NCI-H69 (cell line): Measurements from ENCODE around the gene ALDH1A1.

ENCODE experiments used
- DNase-seq: peaks from one replicate; lab custom pipeline; 2025; lab: John Stamatoyannopoulos, UW

ALDH1A1 gene

GRCh38 chr9:72979405-72980100 is 26.7 kb upstream of the ALDH1A1 start:
- DNase-seq: no peak

DNA sequence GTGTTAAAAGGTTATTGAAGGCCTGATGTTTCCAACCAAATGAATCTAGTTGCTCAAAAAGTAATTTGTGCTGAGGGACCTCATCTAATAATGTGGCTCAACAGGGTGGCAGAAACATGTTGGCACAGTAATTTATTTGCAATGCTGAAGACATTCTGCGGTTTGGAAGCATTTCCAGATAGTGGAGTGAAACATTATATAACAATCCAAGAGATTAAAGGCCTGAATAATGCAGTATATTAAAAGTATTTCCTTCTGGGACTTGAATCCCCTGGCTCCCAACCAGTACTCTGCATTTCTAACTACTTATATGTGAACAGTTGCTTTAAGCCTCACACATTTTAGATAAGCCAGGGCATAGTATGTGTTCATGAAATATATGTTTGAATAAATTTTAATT is 25.9 kb upstream of the ALDH1A1 start:
- peak; percentile 58 for DNase-seq

- peak; percentile 36 for DNase-seq
These were observed 24.8 kb upstream of the ALDH1A1 start for GRCh38 chr9:72977670-72978069.

DNA sequence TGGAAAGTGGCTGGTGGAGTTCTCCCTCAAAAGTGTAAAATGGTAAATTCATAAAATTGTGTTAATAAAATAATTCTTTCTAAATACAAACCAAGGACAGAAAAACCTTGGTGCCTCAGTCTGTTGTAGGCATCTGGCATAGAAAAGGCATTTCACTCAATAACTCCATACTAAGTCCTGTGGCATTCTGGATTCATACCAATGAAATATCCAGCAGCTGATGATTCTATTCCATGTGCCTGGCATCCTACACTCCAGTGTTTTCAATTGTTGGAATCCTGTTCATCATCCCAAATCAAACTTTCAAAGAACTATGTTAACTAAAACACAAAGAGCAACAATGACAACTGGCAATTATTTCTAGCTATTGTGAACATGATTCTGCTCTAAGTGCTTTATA is 21.6 kb upstream of the ALDH1A1 start:
- no peak for DNase-seq

DNA sequence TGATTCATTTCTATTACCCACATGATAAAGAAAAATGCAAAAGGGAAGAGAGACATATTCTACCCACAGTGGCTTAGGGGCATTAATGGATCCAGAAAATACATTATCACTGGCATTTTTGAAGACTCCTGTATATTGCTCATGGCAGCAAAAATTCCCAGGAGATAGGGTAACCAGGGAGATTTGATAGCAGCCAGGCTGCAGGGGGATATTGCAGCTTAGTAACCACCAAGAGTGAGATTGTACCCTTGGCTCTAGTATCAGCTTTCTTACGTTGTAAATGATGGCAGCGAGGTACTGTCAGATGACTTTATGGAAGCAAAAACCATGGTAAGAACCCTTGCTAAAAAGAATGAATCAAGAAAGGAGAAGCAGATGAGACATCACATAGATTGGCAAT is 19.8 kb upstream of the ALDH1A1 start:
- DNase-seq: no peak

DNA sequence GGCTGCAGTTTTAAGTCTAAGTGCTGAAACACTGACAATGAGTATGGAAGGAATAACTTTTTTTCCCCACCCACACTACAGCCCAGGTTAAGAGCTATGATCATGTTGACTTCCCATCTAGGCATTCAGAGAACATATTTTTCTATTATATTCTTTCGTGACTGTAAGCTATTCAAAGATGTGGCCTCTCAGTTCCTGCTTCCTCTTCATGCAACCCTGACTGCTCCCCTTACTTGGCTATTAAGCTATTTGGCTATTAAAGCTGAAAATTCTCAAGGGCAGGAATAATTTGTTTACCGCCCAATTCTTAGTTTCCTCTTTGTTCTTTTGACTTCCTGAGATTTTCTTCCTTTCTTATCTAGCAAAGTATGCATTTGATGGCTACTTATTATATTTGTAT is 18.6 kb upstream of the ALDH1A1 start:
- no peak for DNase-seq

DNA sequence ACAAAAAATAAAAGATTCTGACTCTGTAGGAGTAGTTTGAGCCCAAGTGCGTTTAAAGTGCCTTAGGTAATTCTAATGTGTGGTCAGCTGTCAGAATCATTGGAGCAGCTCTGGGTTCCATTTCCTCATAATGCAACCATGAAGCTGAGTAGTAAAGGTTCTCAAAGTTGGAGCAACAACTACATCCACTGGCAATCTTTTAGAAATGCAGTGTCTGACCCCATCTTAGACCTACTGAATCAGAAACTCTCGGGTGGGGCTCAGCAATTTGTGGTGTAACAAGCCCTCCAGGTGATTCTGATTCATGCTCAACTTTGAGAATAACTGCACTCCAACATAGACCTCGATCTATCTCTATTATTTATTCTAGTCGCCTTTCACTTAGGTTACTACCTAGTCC is 7.6 kb upstream of the ALDH1A1 start:
- peak; percentile 60 for DNase-seq

- DNase-seq: no peak
These were observed 5.8 kb upstream of the ALDH1A1 start for GRCh38 chr9:72958485-72959281.

DNA sequence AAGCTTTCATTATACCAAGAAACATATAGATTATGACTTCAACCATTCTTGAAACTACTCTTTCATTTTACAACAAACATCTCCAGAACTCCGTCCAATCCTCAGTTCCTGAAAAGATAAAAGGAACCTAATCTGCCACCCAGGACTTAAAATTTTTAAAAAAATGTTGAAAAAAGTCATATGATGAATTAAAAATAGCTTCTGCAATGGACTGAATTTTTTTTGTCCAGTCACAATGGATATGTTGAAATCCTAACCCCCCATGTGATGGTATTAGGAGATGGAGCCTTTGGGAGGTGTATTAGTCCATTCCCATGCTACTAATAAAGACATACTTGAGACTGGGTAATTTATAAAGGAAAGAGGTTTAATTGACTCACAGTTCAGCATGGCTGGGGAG is 2.7 kb upstream of the ALDH1A1 start:
- no peak for DNase-seq

- no peak for DNase-seq
These were observed 2.2 kb upstream of the ALDH1A1 start for GRCh38 chr9:72955126-72955455.

GRCh38 chr9:72954431-72955125 is 1.7 kb upstream of the ALDH1A1 start:
- peak; percentile 98 for DNase-seq

DNA sequence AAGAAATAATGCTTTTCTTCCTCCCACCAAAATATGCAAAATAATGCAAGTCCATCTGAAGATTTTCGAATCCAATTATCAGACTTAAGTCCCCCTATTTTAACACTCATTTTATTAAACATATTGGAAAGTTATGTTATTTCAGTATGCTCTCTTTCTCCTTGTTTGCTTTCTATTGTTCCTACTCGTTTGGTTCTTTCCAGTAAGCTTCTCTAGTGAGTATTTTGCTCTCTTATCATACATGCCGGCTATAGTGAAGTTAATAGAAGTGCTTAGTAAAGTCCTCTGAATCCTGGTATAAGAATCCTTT is 517 bp downstream of the ALDH1A1 start:
- DNase-seq: peak; percentile 52

DNA sequence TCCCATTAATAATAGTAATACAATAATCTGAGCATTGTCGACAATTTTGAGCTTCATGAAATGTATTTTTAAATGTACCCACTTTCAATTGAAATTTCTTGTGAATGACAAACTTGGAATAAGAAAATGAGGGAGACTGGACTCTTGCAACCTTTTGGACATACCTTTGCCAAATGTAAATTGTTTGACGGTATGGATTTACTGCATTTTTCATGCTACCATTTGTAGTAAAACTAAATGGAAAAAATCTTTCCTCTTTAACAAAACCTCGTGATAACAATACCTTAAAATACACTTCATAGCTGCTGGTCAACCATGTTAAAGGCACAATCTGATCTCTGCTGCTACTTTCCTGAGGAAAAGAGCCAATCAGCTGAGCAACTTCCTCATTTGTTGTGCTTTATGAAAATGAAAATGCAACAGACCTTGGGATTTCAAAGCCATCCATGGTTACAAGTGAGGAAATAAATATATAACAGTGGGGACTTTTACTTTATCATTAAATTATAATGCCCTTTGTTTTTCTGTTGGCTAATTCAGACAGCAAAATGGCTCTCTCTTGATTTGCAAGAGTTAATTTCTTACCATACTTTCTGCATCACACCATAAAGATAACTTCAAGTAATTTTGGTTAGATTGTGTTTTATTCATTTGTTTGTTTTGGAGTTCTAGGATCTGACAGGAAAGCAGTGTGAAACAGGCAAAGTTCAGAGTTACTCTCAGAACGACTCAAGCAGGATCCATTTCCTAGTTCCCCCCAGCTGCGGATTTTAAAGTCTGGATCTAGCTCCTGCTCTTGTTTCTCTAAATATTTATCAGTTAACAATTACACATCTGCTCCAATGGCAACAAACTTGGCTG is 1.1 kb downstream of the ALDH1A1 start:
- peak; percentile 68 for DNase-seq

DNA sequence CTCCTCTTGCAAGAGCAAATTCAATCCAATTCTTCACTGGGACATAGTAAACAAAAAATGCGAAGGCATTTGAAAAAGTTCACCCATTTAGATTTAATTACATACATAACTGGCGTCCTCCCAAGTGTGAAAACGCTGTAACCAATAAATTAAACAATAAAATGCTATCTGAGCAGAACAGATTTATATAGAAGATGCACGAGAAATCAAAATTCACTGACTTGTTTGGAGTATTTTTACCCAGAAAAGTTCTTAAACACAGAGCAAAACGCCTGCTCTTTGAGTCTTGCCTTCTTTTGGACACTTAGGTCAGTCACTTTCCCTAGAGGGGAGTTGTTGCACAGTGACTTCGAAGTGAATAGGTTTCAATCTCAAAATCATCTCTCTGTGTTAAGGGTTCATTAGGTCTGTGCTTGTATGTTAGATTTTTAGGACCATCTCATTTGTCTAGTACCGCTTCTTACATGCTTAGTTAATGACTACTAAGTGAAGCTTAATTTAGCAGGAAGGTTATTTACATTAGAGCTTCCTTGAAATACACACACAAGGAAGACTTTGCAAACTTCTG is 1.9 kb downstream of the ALDH1A1 start:
- peak; percentile 75 for DNase-seq

DNA sequence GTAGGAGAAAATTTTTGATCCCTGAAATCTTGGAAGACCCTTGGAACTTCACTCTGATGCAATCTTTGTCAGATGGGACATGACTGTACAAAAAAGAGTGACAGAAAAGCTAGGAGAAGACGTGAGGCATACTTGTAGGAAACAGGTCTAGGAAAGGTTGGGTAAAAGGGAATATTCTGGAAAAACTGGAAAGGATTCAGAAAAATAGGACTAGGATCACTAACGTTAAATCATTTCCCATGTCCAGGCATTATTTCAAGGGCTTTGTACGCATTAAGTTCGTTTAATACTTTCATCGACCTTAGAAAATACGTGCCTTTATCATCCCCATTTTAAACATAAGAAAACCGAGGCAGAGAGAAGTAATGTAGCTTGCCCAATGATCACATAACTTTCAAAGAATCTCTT is 2.9 kb downstream of the ALDH1A1 start:
- DNase-seq: peak; percentile 55

GRCh38 chr9:72949244-72949582 is 3.6 kb downstream of the ALDH1A1 start:
- DNase-seq: peak; percentile 77

DNA sequence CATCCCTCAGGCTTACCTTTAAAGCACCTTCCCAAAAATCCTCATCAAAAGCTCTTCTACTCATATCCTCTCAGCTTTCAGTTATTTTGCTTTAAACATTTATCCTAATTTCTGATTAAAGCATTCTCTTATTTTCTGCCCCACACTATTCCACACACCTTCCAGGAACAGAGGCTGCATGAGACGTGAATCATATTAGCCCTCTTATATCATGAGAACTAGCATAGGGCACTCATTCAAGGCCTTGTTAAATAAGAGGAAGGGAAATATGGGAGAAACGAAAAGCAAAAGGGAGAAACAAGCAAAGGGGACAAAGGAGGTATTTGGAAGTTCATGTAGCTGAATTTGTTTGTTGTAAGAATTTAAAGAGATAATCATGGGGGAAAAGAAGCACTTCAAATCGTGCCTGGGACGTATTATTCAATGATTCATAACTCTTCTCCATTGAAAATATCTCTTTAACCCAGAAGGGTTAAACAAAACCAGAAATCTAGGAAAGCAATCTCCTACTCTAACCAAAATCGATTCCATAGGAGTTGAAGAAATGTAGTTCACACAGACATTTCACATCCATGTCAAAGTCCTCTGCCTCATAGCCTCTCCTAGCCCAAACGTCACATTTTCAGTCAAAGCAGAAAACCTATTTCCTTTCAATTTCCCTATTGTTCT is 4.1 kb downstream of the ALDH1A1 start:
- DNase-seq: peak; percentile 60

DNA sequence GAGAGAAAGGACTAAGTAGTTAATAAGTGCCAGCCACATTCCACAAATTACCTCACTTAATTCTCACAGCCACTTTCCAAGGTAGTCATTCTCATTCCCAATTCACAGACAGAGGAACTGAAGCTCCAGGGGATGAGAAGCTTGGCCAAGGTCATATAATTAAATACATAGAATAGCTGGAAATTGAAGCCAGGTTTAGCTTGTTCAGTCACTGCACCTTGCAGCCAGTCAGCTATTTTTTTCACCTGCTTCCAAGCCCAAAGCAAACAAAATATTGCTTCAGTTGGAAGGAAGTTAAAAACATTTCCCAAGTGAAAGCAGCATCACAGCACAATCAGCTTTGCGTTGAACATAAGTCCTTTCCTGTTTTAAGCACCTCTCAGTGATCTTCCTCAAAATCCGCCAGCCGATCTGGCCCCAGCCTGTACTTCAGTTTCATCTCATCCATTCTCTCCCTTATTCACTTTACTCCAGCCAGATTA is 4.8 kb downstream of the ALDH1A1 start:
- peak; percentile 66 for DNase-seq

DNA sequence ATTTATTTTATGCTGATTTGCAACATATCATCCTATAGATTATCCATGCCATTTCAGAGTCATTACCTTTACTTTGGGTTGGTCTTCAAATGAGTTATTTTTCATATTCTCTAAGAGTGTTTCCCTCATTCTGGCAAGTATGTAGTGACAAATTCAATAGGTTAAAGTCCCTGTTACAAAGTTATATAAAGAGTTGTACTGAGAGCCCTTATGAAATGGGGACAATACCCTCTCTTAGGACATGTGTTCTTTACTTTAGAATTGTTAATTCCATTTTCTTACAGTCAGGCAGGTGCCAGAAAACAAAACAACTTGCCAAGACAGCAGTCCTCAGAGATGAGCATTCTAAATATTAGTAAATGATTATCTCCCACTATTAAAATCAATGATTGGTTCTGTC is 6.0 kb downstream of the ALDH1A1 start:
- DNase-seq: no peak

DNA sequence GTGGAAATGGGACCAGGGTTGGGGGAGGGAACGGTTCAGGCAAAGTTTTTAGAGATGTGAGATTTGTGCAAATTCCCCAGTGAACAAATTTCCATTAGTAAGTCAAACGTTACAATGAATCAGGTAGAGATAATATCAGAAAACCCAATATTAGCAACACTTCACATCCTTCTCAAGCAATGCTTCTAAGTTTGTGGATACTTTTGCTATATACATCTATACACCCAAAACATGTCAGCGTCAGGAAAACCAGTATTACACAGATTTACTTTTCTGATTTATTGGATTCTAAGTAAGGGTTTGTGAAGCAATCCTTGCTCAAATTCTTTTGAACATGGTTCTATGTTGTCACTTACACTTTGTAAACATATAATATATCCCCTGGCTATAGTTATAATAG is 6.5 kb downstream of the ALDH1A1 start:
- peak; percentile 34 for DNase-seq

GRCh38 chr9:72945391-72945790 is 7.5 kb downstream of the ALDH1A1 start:
- peak; percentile 38 for DNase-seq
